GM12864 (cell line): Measurements from ENCODE around the gene CYLD.

Experiments used
- DNase-seq: peaks from one replicate; pipeline ENCODE4 v3.0.0-alpha.2; 2011; ENCODE audit warnings: low read depth
- H3K4me3 ChIP-seq: 2 replicates; pipeline ENCODE4 v1.5.1; 2011; ENCODE audit warnings: mild to moderate bottlenecking, low read depth, low read length, control low read depth
- TF ChIP-seq, protein P1 (sequence below): IDR thresholded peaks from 2 replicates; pipeline ENCODE4 v1.5.1; 2011; ENCODE audit warnings: low read depth, mild to moderate bottlenecking, moderate library complexity, low read length, control low read depth, inconsistent platforms; ENCODE audit errors: missing control alignments

CYLD gene

GRCh38 chr16:50845296-50845695 lies 103.4 kb downstream of the CYLD start:
- no peak overlapping the region for H3K4me3 ChIP-seq
- TF ChIP-seq, protein P1, sequence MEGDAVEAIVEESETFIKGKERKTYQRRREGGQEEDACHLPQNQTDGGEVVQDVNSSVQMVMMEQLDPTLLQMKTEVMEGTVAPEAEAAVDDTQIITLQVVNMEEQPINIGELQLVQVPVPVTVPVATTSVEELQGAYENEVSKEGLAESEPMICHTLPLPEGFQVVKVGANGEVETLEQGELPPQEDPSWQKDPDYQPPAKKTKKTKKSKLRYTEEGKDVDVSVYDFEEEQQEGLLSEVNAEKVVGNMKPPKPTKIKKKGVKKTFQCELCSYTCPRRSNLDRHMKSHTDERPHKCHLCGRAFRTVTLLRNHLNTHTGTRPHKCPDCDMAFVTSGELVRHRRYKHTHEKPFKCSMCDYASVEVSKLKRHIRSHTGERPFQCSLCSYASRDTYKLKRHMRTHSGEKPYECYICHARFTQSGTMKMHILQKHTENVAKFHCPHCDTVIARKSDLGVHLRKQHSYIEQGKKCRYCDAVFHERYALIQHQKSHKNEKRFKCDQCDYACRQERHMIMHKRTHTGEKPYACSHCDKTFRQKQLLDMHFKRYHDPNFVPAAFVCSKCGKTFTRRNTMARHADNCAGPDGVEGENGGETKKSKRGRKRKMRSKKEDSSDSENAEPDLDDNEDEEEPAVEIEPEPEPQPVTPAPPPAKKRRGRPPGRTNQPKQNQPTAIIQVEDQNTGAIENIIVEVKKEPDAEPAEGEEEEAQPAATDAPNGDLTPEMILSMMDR: no peak
- DNase-seq: no peak

GRCh38 chr16:50846511-50846910 lies 104.6 kb downstream of the CYLD start:
- H3K4me3 ChIP-seq: no peak overlapping the region
- DNase-seq: no peak
- TF ChIP-seq, protein P1: no peak

GRCh38 chr16:50847166-50847565 lies 105.3 kb downstream of the CYLD start:
- TF ChIP-seq, protein P1: no peak
- no peak overlapping the region for H3K4me3 ChIP-seq
- DNase-seq: no peak

DNA sequence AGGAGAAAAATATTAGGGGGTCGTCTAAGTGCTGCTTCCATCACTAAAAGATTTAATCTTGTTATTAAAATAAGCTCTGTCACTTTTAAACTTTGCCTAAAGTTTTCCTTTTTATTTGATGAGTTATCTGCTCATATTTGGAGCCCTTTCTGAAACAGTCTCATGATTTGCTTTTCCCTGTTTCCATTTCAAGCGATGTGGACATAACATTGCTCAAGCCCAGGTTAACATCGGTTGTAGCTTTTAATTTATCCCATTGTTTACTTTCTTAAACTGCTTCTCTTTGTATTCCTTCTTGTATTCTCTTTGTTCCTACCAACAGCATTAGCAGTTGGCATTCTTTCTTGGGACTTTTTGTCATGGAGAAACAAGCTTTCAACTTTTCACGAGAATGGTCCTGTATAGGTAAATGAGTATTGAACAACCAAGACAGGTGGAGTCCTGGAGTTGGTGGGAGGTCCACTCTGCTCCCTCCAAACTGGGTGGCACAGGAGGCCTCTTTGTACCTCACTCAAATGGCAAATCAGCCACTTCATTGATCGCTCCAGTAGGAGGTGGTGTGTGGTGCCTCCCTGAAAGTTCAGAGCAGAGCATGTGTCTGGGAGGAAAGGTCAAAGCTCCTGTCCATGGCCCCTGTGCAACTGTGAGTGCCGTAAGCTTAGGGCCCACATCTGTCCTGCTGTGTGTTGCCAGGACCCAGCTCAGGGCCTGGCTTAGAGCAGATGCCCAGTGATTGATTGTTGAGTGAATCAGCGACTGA lies 107.0 kb downstream of the CYLD start:
- H3K4me3 ChIP-seq: no peak overlapping the region
- DNase-seq: no peak
- TF ChIP-seq, protein P1: no peak
